HCT116 (cell line): ENCODE results near the gene ADARB1. TPM values are rescaled to one million over a fixed set of nuclear protein-coding genes. Genes with fewer than 3 reads are reported as not detected.

Experiments
- ATAC-seq: fragments of 200-7000 bp; cut with Tn5 transposase; 2 replicates; pipeline ENCODE4 v1.9.1; 2020; ENCODE audit warnings: mild to moderate bottlenecking, moderate library complexity
- BruUV-seq: library from RNA; stranded (reverse); fragments of 400-500 nt; replicated peaks from 2 replicates; lab custom pipeline; 2021; lab: Mats Ljungman, UMichigan
- CTCF ChIA-PET: fragments of 300-600 bp; sonication (Branson Sonifier 250); formaldehyde crosslinking; loops from one replicate; lab custom pipeline; 2021; ENCODE audit warnings: antibody characterized with exemption; lab: Charles Lee
- POLR2A ChIA-PET: fragments of 300-600, 350-600 bp; sonication (Branson Sonifier 250); formaldehyde crosslinking; loops from one replicate; lab custom pipeline; 2021; ENCODE audit warnings: antibody characterized with exemption; lab: Charles Lee
- RAD21 ChIA-PET, 2 experiments: fragments of 300-600 bp; sonication (Branson Sonifier 250); formaldehyde crosslinking; loops; one replicate each; lab custom pipeline; 2023; ENCODE audit warnings: low total read pairs in 2 of 2; ENCODE audit not compliant: uncharacterized antibody in 2 of 2, unreplicated experiment in 2 of 2, low non-redundant PET in 1 of 2; lab: Charles Lee
- DNase-seq: peaks from one replicate; pipeline ENCODE4 v3.0.0-alpha.2; 2010; ENCODE audit warnings: low read depth, low spot score
- H2AFZ ChIP-seq: fragments of 200-600 bp; shearing (Covaris generic), sonication (generic); 2 replicates; pipeline ENCODE4 v1.6.1; 2017; ENCODE audit warnings: low read depth, mixed run types, mixed read lengths, antibody characterized with exemption, low read length; ENCODE audit not compliant: poor library complexity, severe bottlenecking
- H3K27ac ChIP-seq: 2 replicates; pipeline ENCODE4 v1.5.1; 2012; ENCODE audit warnings: low read depth, low read length
- H3K27me3 ChIP-seq: fragments of 200-600 bp; sonication (generic); 2 replicates; pipeline ENCODE4 v1.6.1; 2016; ENCODE audit warnings: mixed run types, low read length, mixed read lengths; ENCODE audit not compliant: insufficient read depth
- H3K36me3 ChIP-seq, 2 experiments: fragments of 200-500 bp in 1 of 2; fragments of 200-600 bp in 1 of 2; sonication (Bioruptor generic) in 1 of 2; sonication (generic) in 1 of 2; 2 replicates each; pipeline versions ENCODE4 v1.5.1 to v1.6.1; 2014 to 2016; ENCODE audit warnings: low read length in 2 of 2, inconsistent platforms in 1 of 2, mixed read lengths in 1 of 2, mixed run types in 1 of 2; ENCODE audit not compliant: insufficient read depth in 2 of 2, control insufficient read depth in 1 of 2
- H3K4me1 ChIP-seq, 2 experiments: fragments of 200-600 bp in 1 of 2; sonication (generic) in 1 of 2; 2 replicates each; pipeline versions ENCODE4 v1.5.1 to v1.6.1; 2012 to 2017; ENCODE audit warnings: low read length in 2 of 2, inconsistent platforms in 1 of 2, mild to moderate bottlenecking in 1 of 2, mixed read lengths in 1 of 2, mixed run types in 1 of 2, moderate library complexity in 1 of 2; ENCODE audit not compliant: insufficient read depth in 2 of 2, control insufficient read depth in 1 of 2
- H3K4me2 ChIP-seq: fragments of 200-600 bp; sonication (generic); 2 replicates; pipeline ENCODE4 v1.6.1; 2017; ENCODE audit warnings: mixed run types, low read length, mixed read lengths
- H3K4me3 ChIP-seq, 2 experiments: fragments of 200-600 bp in 1 of 2; sonication (generic) in 1 of 2; replicated peaks in 1 of 2; 2 replicates each; pipeline ENCODE4 v1.5.1; 2011 to 2016; ENCODE audit warnings: low read length in 2 of 2, control low read depth in 1 of 2, low read depth in 1 of 2, mild to moderate bottlenecking in 1 of 2, mixed read lengths in 1 of 2, mixed run types in 1 of 2
- H3K79me2 ChIP-seq: fragments of 200-600 bp; sonication (generic); 2 replicates; pipeline ENCODE4 v1.6.1; 2017; ENCODE audit warnings: mild to moderate bottlenecking, mixed run types, low read length, moderate library complexity, mixed read lengths; ENCODE audit not compliant: insufficient read depth
- H3K9ac ChIP-seq: fragments of 200-600 bp; sonication (generic); 2 replicates; pipeline ENCODE4 v1.6.1; 2016; ENCODE audit warnings: low read length, mixed read lengths
- H3K9me2 ChIP-seq: fragments of 200-600 bp; sonication (generic), shearing (Covaris generic); 2 replicates; pipeline ENCODE4 v1.6.1; 2017; ENCODE audit warnings: mixed run types, mild to moderate bottlenecking, moderate library complexity; ENCODE audit not compliant: insufficient read depth
- H3K9me3 ChIP-seq, 2 experiments: fragments of 200-500 bp in 1 of 2; fragments of 200-600 bp in 1 of 2; sonication (Bioruptor generic) in 1 of 2; sonication (generic) in 1 of 2; 2 replicates each; pipeline ENCODE4 v1.6.1; 2014 to 2017; ENCODE audit warnings: low read length in 2 of 2, mixed read lengths in 2 of 2, inconsistent platforms in 1 of 2, low read depth in 1 of 2, mild to moderate bottlenecking in 1 of 2, mixed run types in 1 of 2, moderate library complexity in 1 of 2; ENCODE audit not compliant: control insufficient read depth in 1 of 2, insufficient read depth in 1 of 2
- H4K20me1 ChIP-seq: fragments of 200-600 bp; sonication (generic), shearing (Covaris generic); 2 replicates; pipeline ENCODE4 v1.6.1; 2017; ENCODE audit warnings: mixed run types, mild to moderate bottlenecking, moderate library complexity; ENCODE audit not compliant: insufficient read depth
- CBX3 ChIP-seq: IDR thresholded peaks from 2 replicates; pipeline ENCODE4 v1.6.1; 2012; ENCODE audit warnings: low read depth
- CEBPB ChIP-seq: IDR thresholded peaks from 2 replicates; pipeline ENCODE4 v1.6.1; 2012; ENCODE audit warnings: low read depth
- ELF1 ChIP-seq: IDR thresholded peaks from 2 replicates; pipeline ENCODE4 v1.6.1; 2012; ENCODE audit warnings: low read depth, borderline replicate concordance
- EZH2 ChIP-seq: fragments of 200-600 bp; sonication (generic); IDR thresholded peaks from 2 replicates; pipeline ENCODE4 v1.6.1; 2017; ENCODE audit warnings: antibody characterized with exemption, mixed run types
- EZH2phosphoT487 ChIP-seq: fragments of 200-600 bp; IDR thresholded peaks from 2 replicates; pipeline ENCODE4 v1.6.1; 2018; ENCODE audit warnings: antibody characterized with exemption, borderline replicate concordance
- FOSL1 ChIP-seq: IDR thresholded peaks from 2 replicates; pipeline ENCODE4 v1.6.1; 2012; ENCODE audit warnings: low read depth
- JUND ChIP-seq: IDR thresholded peaks from 2 replicates; pipeline ENCODE4 v1.6.1; 2012
- POLR2AphosphoS5 ChIP-seq: IDR thresholded peaks from 2 replicates; pipeline ENCODE4 v1.6.1; 2011; ENCODE audit warnings: mild to moderate bottlenecking, low read depth, low read length, moderate library complexity
- RAD21 ChIP-seq: IDR thresholded peaks from 2 replicates; pipeline ENCODE4 v1.6.1; 2012; ENCODE audit warnings: low read depth, mild to moderate bottlenecking
- SIN3A ChIP-seq: IDR thresholded peaks from 2 replicates; pipeline ENCODE4 v1.6.1; 2012; ENCODE audit warnings: low read depth
- SP1 ChIP-seq: IDR thresholded peaks from 2 replicates; pipeline ENCODE4 v1.6.1; 2012; ENCODE audit warnings: low read depth
- TCF7L2 ChIP-seq: IDR thresholded peaks from 2 replicates; pipeline ENCODE4 v1.7.0; 2011; ENCODE audit warnings: borderline replicate concordance, inconsistent platforms; ENCODE audit not compliant: insufficient read depth, insufficient read length; ENCODE audit errors: extremely low read depth
- YY1 ChIP-seq: IDR thresholded peaks from 2 replicates; pipeline ENCODE4 v1.6.1; 2011; ENCODE audit warnings: low read length, low read depth, moderate library complexity, mild to moderate bottlenecking; ENCODE audit not compliant: insufficient replicate concordance; ENCODE audit errors: extremely low read depth
- intact Hi-C: fragments of 100-400 bp; cut with micrococcal nuclease; formaldehyde crosslinking; loops from 2 replicates; pipeline ENCODE4 v1.10.0; 2022
- total RNA-seq: library from RNA; stranded (reverse); gene quantifications from one replicate; pipeline ENCODE4 v1.2.1, GENCODE V29; 2021; ENCODE audit not compliant: unreplicated experiment
- TF ChIP-seq, protein P1 (sequence below), 3 experiments: fragments of 200-600 bp in 1 of 3; sonication (generic) in 1 of 3; IDR thresholded peaks in 2 of 3; conservative IDR thresholded peaks in 1 of 3; 2 replicates each; pipeline ENCODE4 v1.5.1; 2012 to 2017; ENCODE audit warnings: low read depth in 2 of 3, low read length in 2 of 3, antibody characterized with exemption in 1 of 3, borderline replicate concordance in 1 of 3, control low read depth in 1 of 3, mild to moderate bottlenecking in 1 of 3, mixed read lengths in 1 of 3, mixed run types in 1 of 3, moderate library complexity in 1 of 3; ENCODE audit not compliant: insufficient read depth in 1 of 3
- TF ChIP-seq, protein P2 (sequence below): IDR thresholded peaks from 2 replicates; pipeline ENCODE4 v1.6.1; 2011; ENCODE audit warnings: mild to moderate bottlenecking, low read length, moderate library complexity; ENCODE audit not compliant: insufficient replicate concordance; ENCODE audit errors: extremely low read depth

Gene ADARB1
- total RNA-seq, 1 experiment from 2014 or later, result 13.5 TPM

DNA sequence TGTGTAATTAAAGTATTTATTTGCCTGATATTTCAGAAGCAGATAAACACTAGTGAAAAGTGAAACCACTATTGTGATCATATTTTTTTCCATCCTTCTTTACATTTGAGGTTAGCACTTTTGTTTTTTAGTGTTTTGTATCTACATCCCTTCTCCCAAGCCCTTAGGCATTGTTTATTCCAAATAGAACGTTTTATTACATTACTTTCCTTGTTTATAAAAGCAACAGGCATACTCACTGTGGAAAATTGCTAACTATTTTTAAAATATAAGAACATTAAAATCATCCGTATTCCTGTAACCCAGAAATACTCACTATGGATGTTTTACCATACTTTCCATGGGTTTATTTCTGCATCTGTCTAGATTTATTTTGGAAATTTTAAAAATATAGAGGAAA lies 109.5 kb downstream of the ADARB1 start:
- Histone ChIP-seq H4K20me1 (no peaks in the 10 kb centered on the region), H3K9ac (no peak overlapping the region), H3K27ac (no peak overlapping the region), H2AFZ (no peak overlapping the region), H3K4me3 (no peak overlapping the region), H3K79me2 (no peaks in the 10 kb centered on the region), H3K27me3 (no peaks in the 10 kb centered on the region), H3K36me3 (peaks cover 4 to 24% of the 10 kb centered on the region in 2 experiments; a peak in 3 of 4 replicates), H3K4me2 (no peak overlapping the region), H3K9me2 (no peaks in the 10 kb centered on the region), H3K9me3 (peaks cover 20 to 22% of the 10 kb centered on the region in 2 experiments; a peak in 3 of 4 replicates), H3K4me1 (no peaks in the 10 kb centered on the region)
- ChIA-PET CTCF (no interaction called here), POLR2A (no interaction called here), RAD21 (no interaction called here)
- BruUV-seq, result no TSS peak
- DNase-seq, result no peak
- intact Hi-C loops, result no loop called here
- no peak for TF ChIP-seq FOSL1
- TF ChIP-seq, protein P1, sequence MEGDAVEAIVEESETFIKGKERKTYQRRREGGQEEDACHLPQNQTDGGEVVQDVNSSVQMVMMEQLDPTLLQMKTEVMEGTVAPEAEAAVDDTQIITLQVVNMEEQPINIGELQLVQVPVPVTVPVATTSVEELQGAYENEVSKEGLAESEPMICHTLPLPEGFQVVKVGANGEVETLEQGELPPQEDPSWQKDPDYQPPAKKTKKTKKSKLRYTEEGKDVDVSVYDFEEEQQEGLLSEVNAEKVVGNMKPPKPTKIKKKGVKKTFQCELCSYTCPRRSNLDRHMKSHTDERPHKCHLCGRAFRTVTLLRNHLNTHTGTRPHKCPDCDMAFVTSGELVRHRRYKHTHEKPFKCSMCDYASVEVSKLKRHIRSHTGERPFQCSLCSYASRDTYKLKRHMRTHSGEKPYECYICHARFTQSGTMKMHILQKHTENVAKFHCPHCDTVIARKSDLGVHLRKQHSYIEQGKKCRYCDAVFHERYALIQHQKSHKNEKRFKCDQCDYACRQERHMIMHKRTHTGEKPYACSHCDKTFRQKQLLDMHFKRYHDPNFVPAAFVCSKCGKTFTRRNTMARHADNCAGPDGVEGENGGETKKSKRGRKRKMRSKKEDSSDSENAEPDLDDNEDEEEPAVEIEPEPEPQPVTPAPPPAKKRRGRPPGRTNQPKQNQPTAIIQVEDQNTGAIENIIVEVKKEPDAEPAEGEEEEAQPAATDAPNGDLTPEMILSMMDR (IDR thresholded peaks at IDR 0.05 in 2 of 3, conservative IDR thresholded peaks at IDR 0.05 in 1 of 3; ENCODE audit: borderline replicate concordance in 1 of 3, insufficient read depth in 1 of 3, low read depth in 2 of 3, low read length in 2 of 3), result no peak
- no peak for TF ChIP-seq SIN3A
- TF ChIP-seq CBX3, result no peak
- TF ChIP-seq EZH2phosphoT487, result no peak
- TF ChIP-seq JUND, result no peak
- no peak for TF ChIP-seq CEBPB
- TF ChIP-seq ELF1, result no peak
- TF ChIP-seq RAD21, result no peak
- TF ChIP-seq, protein P2, sequence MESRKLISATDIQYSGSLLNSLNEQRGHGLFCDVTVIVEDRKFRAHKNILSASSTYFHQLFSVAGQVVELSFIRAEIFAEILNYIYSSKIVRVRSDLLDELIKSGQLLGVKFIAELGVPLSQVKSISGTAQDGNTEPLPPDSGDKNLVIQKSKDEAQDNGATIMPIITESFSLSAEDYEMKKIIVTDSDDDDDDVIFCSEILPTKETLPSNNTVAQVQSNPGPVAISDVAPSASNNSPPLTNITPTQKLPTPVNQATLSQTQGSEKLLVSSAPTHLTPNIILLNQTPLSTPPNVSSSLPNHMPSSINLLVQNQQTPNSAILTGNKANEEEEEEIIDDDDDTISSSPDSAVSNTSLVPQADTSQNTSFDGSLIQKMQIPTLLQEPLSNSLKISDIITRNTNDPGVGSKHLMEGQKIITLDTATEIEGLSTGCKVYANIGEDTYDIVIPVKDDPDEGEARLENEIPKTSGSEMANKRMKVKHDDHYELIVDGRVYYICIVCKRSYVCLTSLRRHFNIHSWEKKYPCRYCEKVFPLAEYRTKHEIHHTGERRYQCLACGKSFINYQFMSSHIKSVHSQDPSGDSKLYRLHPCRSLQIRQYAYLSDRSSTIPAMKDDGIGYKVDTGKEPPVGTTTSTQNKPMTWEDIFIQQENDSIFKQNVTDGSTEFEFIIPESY, result no peak
- TF ChIP-seq SP1, result no peak
- TF ChIP-seq YY1, result no peak
- no peak for TF ChIP-seq TCF7L2
- no peak for TF ChIP-seq POLR2AphosphoS5
- TF ChIP-seq EZH2, result no peak
- no peak for ATAC-seq
